ENCODE data around the gene USP47.

The USP47 gene

DNA sequence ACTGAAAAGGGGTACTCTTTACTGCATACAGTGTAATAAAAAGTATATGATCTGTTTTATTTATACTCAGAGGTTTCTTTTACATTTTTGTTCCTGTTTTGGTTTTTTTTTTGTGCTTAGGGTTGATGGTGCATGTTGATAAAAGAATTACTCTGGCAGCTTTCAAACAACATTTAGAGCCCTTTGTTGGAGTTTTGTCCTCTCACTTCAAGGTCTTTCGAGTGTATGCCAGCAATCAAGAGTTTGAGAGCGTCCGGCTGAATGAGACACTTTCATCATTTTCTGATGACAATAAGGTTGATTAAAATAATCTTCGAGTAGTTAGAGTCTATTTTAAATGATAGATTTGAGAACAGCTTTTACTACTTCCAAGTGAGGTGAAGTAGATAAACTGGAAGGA, 106.1 kb downstream of the USP47 start:
- in situ Hi-C loops (cut with MboI; ENCODE audit: low sequenced_read_pairs, unreplicated experiment) = no loop called here
- TF ChIP-seq, protein P1, sequence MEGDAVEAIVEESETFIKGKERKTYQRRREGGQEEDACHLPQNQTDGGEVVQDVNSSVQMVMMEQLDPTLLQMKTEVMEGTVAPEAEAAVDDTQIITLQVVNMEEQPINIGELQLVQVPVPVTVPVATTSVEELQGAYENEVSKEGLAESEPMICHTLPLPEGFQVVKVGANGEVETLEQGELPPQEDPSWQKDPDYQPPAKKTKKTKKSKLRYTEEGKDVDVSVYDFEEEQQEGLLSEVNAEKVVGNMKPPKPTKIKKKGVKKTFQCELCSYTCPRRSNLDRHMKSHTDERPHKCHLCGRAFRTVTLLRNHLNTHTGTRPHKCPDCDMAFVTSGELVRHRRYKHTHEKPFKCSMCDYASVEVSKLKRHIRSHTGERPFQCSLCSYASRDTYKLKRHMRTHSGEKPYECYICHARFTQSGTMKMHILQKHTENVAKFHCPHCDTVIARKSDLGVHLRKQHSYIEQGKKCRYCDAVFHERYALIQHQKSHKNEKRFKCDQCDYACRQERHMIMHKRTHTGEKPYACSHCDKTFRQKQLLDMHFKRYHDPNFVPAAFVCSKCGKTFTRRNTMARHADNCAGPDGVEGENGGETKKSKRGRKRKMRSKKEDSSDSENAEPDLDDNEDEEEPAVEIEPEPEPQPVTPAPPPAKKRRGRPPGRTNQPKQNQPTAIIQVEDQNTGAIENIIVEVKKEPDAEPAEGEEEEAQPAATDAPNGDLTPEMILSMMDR (IDR thresholded peaks at IDR 0.05; ENCODE audit: borderline replicate concordance, control extremely low read depth, extremely low read depth, insufficient read depth, missing control alignments) = no peak
- no peak for DNase-seq (ENCODE audit: low spot score)

DNA sequence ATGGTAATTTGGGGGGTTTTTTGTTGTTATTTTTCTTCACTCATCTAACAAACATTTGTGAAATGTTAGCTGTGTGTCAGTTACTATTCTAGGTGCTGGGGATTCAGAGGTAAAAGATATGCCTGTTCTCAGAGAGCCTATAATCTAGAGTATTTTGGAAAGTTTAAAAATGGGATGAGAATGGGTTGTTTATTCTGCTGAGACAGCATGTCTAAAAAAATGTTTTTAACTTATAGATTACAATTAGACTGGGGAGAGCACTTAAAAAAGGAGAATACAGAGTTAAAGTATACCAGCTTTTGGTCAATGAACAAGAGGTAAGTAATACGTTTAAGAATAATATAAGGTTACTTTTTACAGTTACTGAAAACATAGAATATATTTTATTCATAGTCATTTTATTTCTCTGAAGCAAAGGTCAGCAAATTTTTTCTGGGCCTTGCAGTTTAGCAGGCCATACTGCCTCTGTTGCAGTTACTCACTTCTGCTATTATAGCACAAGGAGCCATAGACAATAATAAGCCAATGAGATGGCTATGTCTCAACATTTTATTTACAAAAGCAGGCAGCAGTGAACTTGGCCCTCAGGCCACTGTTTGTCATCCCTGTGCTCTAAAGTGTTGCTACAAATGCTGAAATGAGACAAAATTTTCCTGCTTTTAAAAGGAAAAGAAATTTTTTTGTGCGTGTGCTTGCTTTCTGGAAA, 106.6 kb downstream of the USP47 start:
- TF ChIP-seq, protein P1 (IDR thresholded peaks at IDR 0.05; ENCODE audit: borderline replicate concordance, control extremely low read depth, extremely low read depth, insufficient read depth, missing control alignments) = no peak
- in situ Hi-C loops (cut with MboI; ENCODE audit: low sequenced_read_pairs, unreplicated experiment) = no loop called here
- no peak for DNase-seq (ENCODE audit: low spot score)

DNA sequence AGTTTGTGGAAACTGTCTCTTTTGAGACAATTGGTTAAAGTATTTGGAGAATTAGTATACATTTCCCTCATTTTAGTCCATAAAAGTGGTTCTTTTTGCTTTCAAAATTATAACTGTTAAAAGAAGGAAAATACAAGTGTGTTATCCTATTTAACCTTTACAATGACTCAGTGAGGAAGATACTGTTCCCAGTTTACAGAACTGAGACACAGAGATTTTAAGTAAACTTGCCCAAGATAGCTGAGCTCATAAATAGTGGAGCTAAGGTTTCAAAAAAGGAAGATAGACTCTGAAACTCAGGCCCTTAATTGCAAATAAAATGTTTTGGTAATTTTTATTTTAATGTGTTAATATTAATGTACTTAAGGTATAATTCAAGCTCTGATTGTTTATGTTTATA, 107.7 kb downstream of the USP47 start:
- in situ Hi-C loops (cut with MboI; ENCODE audit: low sequenced_read_pairs, unreplicated experiment) = no loop called here
- TF ChIP-seq, protein P1 (IDR thresholded peaks at IDR 0.05; ENCODE audit: borderline replicate concordance, control extremely low read depth, extremely low read depth, insufficient read depth, missing control alignments) = no peak

DNA sequence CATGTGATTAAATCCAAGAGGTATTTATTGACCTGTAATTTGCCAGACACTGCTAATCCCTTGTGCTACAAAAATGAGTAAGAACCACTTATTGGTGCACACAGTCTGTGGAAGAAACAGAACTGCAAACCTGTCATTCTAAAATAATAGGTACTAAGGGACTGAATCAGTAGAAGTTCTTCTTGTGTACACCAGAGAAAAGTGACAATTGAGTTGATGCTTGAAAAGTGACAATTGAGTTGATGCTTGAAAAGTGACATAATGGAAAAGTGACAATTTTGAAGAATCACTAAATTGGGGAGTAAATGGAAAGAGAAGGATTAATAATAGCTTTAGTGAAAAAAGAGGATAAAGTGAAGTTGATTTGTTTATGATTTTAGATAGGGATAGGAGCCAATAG, 110.3 kb downstream of the USP47 start:
- no peak for DNase-seq (ENCODE audit: low spot score)
- TF ChIP-seq, protein P1 (IDR thresholded peaks at IDR 0.05; ENCODE audit: borderline replicate concordance, control extremely low read depth, extremely low read depth, insufficient read depth, missing control alignments) = no peak

More for the DNA sequence above, 107.7 kb downstream of the USP47 start:
- no peak for DNase-seq (ENCODE audit: low spot score)

DNA sequence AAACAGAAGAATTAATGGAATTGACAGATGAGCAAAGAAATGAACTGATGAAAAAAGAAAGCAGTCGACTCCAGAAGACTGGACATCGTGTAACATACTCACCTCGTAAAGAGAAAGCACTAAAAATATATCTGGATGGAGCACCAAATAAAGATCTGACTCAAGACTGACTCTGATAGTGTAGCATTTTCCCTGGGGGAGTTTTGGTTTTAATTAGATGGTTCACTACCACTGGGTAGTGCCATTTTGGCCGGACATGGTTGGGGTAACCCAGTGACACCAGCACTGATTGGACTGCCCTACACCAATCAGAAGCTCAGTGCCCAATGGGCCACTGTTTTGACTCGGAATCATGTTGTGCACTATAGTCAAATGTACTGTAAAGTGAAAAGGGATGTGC, 114.2 kb downstream of the USP47 start:
- in situ Hi-C loops (cut with MboI; ENCODE audit: low sequenced_read_pairs, unreplicated experiment) = no loop called here
- TF ChIP-seq, protein P1 (IDR thresholded peaks at IDR 0.05; ENCODE audit: borderline replicate concordance, control extremely low read depth, extremely low read depth, insufficient read depth, missing control alignments) = no peak
- no peak for DNase-seq (ENCODE audit: low spot score)

More for the DNA sequence above, 110.3 kb downstream of the USP47 start:
- in situ Hi-C loops (cut with MboI; ENCODE audit: low sequenced_read_pairs, unreplicated experiment) = no loop called here

DNA sequence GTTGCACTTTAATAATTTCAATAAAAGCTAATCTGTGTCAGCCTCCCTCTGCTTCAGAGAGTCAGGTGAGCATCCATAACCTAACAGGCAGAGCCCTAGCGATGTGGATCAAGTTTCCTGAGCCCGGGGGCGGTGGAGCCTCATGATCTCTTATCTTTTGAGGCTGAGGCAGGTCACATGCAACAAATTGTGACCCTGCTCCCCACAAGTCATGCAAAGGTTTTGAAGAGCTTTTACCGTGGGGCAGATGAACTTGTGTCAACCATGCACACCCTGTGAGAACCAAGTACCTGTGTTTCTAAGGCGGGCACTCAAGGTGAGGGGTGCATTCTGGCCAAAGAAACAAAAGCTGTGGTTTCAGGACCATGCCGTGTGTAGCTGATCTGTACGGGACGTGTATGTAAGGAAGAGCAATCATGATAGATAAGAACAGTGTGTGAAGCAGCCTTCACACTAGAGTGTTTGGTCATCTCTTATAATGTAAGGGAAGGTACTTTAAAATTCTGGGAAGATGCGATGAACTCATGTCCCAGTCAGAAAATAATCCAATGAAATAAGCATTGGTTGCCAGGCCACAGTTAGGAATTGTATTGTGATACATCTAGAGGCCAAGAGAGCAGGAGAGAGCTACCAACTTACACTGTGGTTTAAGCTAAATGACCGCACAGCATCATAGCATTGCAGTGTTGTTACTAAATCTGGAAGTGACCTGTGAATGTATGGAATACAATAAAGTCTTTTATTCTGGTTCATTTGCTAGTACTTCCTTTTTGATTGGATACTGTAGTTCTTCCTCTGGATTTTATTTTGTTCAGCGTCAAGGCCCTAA, 116.8 kb downstream of the USP47 start:
- DNase-seq (ENCODE audit: low spot score) = no peak
- TF ChIP-seq, protein P1 (IDR thresholded peaks at IDR 0.05; ENCODE audit: borderline replicate concordance, control extremely low read depth, extremely low read depth, insufficient read depth, missing control alignments) = no peak
- in situ Hi-C loops (cut with MboI; ENCODE audit: low sequenced_read_pairs, unreplicated experiment) = no loop called here

Data from GM13976 (cell line).